Transverse colon (tissue), 3 donors: ENCODE measurements around the gene AGAP1.

ENCODE experiments used
- CTCF ChIP-seq, 5 experiments: fragments of 200-600 bp in 3 of 5; fragments of 450-650 bp in 2 of 5; sonication (generic) in 3 of 5; IDR thresholded peaks; 1 replicate in 2 of 5; 2 replicates in 3 of 5; pipeline ENCODE4 v1.5.1; 2016 to 2017; ENCODE audit warnings: antibody characterized with exemption in 5 of 5, inconsistent platforms in 3 of 5, mild to moderate bottlenecking in 2 of 5, moderate library complexity in 1 of 5
- EP300 ChIP-seq: sonication (generic); formaldehyde crosslinking; IDR thresholded peaks from one replicate; pipeline ENCODE4 v1.6.1; 2017; ENCODE audit warnings: antibody characterized with exemption, low read depth

DNA sequence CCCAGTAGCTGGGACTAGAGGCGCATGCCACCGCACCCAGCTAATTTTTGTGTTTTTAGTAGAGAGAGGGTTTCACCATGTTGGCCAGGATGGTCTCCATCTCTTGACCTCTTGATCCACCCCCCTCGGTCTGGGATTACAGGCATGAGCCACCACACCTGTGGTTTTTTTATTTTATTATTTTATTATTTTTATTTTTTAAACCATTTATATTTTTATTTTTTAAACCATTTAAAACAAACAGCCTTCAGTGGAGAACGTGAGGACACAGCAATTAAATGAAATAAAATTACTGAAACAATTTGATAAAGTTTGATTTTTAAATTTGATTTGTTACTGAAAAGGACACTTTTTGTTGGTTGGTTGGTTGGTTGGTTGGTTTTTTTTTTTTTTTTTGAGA lies 181.0 kb downstream of the AGAP1 start:
- TF ChIP-seq CTCF (IDR thresholded peaks at IDR 0.05) (no peak), EP300 (no peak)
